Tibial nerve (tissue), 4 donors: ENCODE results near the gene KRT36. TPM values are rescaled to one million over a fixed set of nuclear protein-coding genes. Genes with fewer than 3 reads are reported as not detected.

Source experiments
- DNase-seq, 2 donors: peaks; one replicate each; pipeline ENCODE4 v3.0.0-alpha.2; 2019; ENCODE audit warnings: low spot score in 2 of 2
- H3K27ac ChIP-seq, 4 donors: fragments of 200-600 bp; sonication (generic) in 3 of 4; one replicate each; pipeline ENCODE4 v1.5.1; 2017 to 2019; ENCODE audit warnings: mild to moderate bottlenecking in 1 of 4
- H3K27me3 ChIP-seq, 2 donors: fragments of 200-600 bp; sonication (generic) in 1 of 2; one replicate each; pipeline versions ENCODE4 v1.5.1 to v1.6.0; 2017 to 2019
- H3K36me3 ChIP-seq, 3 donors: fragments of 200-600 bp; sonication (generic); one replicate each; pipeline ENCODE4 v1.5.1; 2018 to 2019
- H3K4me1 ChIP-seq, 4 donors: fragments of 200-600 bp; sonication (generic) in 3 of 4; one replicate each; pipeline ENCODE4 v1.5.1; 2017 to 2019
- H3K4me3 ChIP-seq, 4 donors: fragments of 200-600 bp; sonication (generic) in 3 of 4; one replicate each; pipeline ENCODE4 v1.5.1; 2017 to 2019; ENCODE audit warnings: mild to moderate bottlenecking in 1 of 4, moderate library complexity in 1 of 4
- H3K9me3 ChIP-seq, 4 donors: fragments of 200-600 bp; sonication (generic) in 3 of 4; one replicate each; pipeline ENCODE4 v1.5.1; 2017 to 2019
- EP300 ChIP-seq, 2 donors: sonication (generic); formaldehyde crosslinking; IDR thresholded peaks; one replicate each; pipeline ENCODE4 v1.6.1; 2017; ENCODE audit warnings: antibody characterized with exemption in 2 of 2, mild to moderate bottlenecking in 1 of 2
- POLR2A ChIP-seq, 2 donors: fragments of 450-650 bp; IDR thresholded peaks; one replicate each; pipeline ENCODE4 v1.6.1; 2017; ENCODE audit warnings: antibody characterized with exemption in 2 of 2, mild to moderate bottlenecking in 2 of 2, moderate library complexity in 2 of 2
- WGBS, 2 donors: methylation state at CpG; one replicate each; pipeline ENCODE4 v1.1.5; 2018; 5-methylcytosine and 5-hydroxymethylcytosine counted together
- total RNA-seq, 4 donors: library from RNA; depleted of rRNA; stranded (reverse); fragments of >200 nt; gene quantifications; one replicate each; pipeline ENCODE4 v1.1.0, GENCODE V29; 2016
- TF ChIP-seq, protein P1 (sequence below), 5 experiments: fragments of 200-600 bp in 3 of 5; fragments of 450-650 bp in 2 of 5; sonication (generic) in 3 of 5; IDR thresholded peaks; one replicate each; pipeline ENCODE4 v1.5.1; 2016 to 2019; ENCODE audit warnings: antibody characterized with exemption in 5 of 5, mild to moderate bottlenecking in 3 of 5, moderate library complexity in 2 of 5

Gene KRT36
- total RNA-seq, 4 donors from 2014 or later: 0.42 TPM; not detected in 3

DNA sequence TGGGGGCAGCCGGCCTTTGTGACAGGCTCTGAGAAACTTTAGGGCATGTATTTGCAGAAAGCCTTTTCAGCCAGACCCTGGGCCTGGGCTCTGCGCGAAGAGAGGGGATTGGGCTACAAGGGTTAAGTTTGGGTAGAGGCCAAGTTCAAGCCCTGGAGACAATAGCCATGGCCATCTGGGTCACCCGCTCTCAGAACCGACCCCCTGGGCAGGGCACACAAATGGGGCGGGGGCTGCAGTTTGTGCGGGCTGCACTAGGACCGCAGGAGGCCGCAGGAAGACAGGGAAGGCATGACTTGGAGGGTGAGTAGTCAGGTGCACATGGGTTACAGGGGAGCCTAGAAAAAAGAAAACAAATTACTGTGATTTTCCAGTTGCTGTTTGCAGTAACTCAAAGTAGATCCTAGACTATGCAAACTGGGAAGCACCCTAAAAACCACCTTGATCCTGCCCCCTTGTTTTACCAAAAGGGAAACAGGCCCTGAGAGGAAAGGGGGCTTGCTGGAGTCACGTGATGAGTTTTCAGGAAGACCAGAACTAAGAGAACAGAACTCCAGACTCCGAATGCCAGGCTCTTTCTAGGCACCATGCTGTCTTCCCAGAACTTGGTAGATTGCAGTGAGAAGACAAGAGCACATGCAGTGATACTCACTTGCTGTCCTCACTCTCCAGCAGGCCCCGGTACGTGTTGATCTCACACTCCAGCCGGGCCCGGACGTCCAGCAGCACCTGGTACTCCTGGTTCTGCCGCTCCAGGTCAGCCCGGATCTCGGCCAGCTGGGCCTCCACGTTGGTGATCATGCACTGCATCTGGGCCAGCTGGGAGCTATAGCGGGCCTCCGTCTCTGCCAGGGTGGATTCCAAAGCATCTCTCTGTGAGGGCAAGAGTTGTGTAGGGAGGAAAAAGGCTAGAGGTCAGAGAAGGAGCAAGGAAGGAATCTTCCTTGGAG, 12.6 kb downstream of the KRT36 start:
- Histone ChIP-seq H3K4me3 (no peak overlapping the region), H3K27me3 (no peaks in the 10 kb centered on the region), H3K27ac (peak overlapping the region in 1 of 4 donors; percentile 17), H3K9me3 (peaks cover 0 to 4% (median 0%) of the 10 kb centered on the region in 4 donors), H3K4me1 (no peaks in the 10 kb centered on the region), H3K36me3 (no peaks in the 10 kb centered on the region)
- 59 to 63% methylated on average over 22 of the region's 22 CpGs for WGBS, 2 donors
- no peak for TF ChIP-seq POLR2A (IDR thresholded peaks at IDR 0.05)
- TF ChIP-seq, protein P1, sequence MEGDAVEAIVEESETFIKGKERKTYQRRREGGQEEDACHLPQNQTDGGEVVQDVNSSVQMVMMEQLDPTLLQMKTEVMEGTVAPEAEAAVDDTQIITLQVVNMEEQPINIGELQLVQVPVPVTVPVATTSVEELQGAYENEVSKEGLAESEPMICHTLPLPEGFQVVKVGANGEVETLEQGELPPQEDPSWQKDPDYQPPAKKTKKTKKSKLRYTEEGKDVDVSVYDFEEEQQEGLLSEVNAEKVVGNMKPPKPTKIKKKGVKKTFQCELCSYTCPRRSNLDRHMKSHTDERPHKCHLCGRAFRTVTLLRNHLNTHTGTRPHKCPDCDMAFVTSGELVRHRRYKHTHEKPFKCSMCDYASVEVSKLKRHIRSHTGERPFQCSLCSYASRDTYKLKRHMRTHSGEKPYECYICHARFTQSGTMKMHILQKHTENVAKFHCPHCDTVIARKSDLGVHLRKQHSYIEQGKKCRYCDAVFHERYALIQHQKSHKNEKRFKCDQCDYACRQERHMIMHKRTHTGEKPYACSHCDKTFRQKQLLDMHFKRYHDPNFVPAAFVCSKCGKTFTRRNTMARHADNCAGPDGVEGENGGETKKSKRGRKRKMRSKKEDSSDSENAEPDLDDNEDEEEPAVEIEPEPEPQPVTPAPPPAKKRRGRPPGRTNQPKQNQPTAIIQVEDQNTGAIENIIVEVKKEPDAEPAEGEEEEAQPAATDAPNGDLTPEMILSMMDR (IDR thresholded peaks at IDR 0.05): no peak
- TF ChIP-seq EP300 (IDR thresholded peaks at IDR 0.05): no peak
- no peak for DNase-seq

DNA sequence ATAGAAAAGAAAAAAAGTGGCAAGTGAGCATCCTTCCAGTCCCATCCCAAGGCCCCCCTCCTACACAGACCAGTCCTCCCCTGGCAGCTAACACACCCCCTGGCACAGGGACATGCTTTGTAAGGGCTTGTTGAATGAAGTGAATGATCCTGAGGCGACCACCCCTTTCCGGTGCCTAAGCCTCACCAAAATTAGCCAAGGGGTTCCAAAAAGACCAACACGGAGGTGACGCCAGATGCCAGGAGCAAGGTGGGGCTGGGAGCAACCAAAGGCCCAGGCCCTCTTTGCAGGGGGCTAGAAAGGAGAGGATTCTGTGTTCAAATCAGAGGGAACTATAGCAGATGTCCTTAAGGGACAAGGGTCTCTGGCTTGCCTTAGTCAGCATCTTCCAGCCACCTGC, 14.3 kb downstream of the KRT36 start:
- WGBS, 2 donors: 96 to 100% methylated on average over 2 to 4 of the region's 4 CpGs
- peaks cover 0 to 4% (median 0%) of the 10 kb centered on the region in 4 donors for H3K9me3 ChIP-seq
- no peaks in the 10 kb centered on the region for H3K27me3 ChIP-seq
- no peak overlapping the region for H3K27ac ChIP-seq
- H3K4me1 ChIP-seq: no peaks in the 10 kb centered on the region
- DNase-seq: no peak
- no peaks in the 10 kb centered on the region for H3K36me3 ChIP-seq
- no peak overlapping the region for H3K4me3 ChIP-seq
- TF ChIP-seq, protein P1 (IDR thresholded peaks at IDR 0.05): no peak
- TF ChIP-seq EP300 (IDR thresholded peaks at IDR 0.05) (no peak), POLR2A (IDR thresholded peaks at IDR 0.05) (no peak)

DNA sequence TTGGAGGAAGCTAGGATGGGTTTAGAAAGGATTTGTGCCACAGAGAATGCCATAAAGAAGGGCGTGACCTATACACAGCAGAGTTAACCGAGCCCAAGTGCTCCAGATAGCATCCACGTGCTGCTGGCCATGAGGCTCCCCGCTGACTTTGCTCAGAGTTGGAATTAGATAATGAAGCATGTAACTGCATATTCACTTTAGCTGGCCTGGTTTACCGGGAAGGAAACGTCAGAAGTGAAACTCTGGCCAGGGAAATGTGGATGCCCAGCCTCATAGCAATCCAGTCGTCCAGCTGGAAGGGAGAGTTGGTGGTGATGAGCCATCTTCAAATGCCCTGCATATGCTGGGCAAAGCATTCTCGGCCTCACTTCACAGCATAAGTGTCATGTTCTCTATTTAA, 14.8 kb downstream of the KRT36 start:
- TF ChIP-seq EP300 (IDR thresholded peaks at IDR 0.05) (no peak), POLR2A (IDR thresholded peaks at IDR 0.05) (no peak)
- TF ChIP-seq, protein P1 (IDR thresholded peaks at IDR 0.05): no peak
- DNase-seq: no peak
- Histone ChIP-seq H3K4me1 (no peaks in the 10 kb centered on the region), H3K4me3 (no peak overlapping the region), H3K36me3 (no peaks in the 10 kb centered on the region), H3K27ac (no peak overlapping the region), H3K9me3 (peaks cover 0 to 4% (median 0%) of the 10 kb centered on the region in 4 donors), H3K27me3 (no peaks in the 10 kb centered on the region)
- 52 to 66% methylated on average over 8 of the region's 8 CpGs for WGBS, 2 donors

DNA sequence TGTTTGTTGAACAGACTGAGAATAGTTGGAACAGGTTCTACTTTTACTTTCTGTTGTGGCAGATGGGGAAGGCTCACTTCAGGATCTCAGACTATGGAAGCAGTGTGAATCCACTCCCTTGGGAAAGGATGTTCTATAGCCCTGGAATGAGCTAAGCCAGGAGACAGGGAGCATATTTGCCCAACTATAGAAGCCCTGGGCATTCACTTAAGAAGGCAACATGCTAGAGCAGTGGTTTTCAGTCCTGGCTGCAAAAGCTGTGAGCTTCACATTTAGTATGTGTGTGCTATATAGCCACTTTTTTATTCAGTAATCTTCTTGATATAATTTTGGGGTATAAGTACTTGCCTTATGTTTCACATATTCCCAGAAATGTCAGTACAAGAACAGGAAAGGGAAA, 21.4 kb downstream of the KRT36 start:
- no peaks in the 10 kb centered on the region for H3K4me1 ChIP-seq
- H3K9me3 ChIP-seq: peaks cover 0 to 13% (median 0%) of the 10 kb centered on the region in 4 donors
- DNase-seq: no peak
- H3K27ac ChIP-seq: no peak overlapping the region
- TF ChIP-seq POLR2A (IDR thresholded peaks at IDR 0.05) (no peak), EP300 (IDR thresholded peaks at IDR 0.05) (no peak)
- TF ChIP-seq, protein P1 (IDR thresholded peaks at IDR 0.05): no peak
- no peaks in the 10 kb centered on the region for H3K27me3 ChIP-seq
- no peak overlapping the region for H3K4me3 ChIP-seq
- no peaks in the 10 kb centered on the region for H3K36me3 ChIP-seq

DNA sequence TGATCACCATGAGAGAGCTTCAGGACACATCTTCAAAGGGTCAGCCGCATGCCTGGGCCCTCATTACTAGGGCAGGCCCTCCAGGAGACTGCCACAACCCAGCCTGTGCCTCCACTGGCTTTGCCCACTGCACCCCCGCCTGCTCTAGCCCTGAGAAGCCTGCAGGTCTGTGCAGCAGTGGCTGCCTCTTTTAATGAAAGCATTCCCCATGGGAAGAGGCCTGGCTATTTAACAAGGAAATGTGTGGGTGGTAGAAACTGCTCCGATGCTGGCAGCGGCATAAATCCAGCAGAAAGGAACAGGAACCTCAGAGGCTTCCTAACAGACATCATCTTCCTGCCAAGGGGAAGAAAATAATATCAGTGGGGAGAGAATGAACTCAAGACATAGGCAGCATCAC, 22.1 kb downstream of the KRT36 start:
- DNase-seq: no peak
- Histone ChIP-seq H3K4me1 (no peaks in the 10 kb centered on the region), H3K27me3 (no peaks in the 10 kb centered on the region), H3K9me3 (peaks cover 0 to 13% (median 0%) of the 10 kb centered on the region in 4 donors), H3K36me3 (no peaks in the 10 kb centered on the region), H3K4me3 (no peak overlapping the region), H3K27ac (no peak overlapping the region)
- TF ChIP-seq EP300 (IDR thresholded peaks at IDR 0.05) (no peak), POLR2A (IDR thresholded peaks at IDR 0.05) (no peak)
- TF ChIP-seq, protein P1 (IDR thresholded peaks at IDR 0.05): no peak
- WGBS, 2 donors: 33 to 46% methylated on average over 4 of the region's 4 CpGs
